G401.6 (cell line): ENCODE measurements around the gene TP63.

Source experiments
- FAIRE-seq: peaks from 2 replicates; lab custom pipeline; 2012; peaks lifted over from hg19 to GRCh38; lab: Jason Lieb, UNC

Gene TP63

DNA sequence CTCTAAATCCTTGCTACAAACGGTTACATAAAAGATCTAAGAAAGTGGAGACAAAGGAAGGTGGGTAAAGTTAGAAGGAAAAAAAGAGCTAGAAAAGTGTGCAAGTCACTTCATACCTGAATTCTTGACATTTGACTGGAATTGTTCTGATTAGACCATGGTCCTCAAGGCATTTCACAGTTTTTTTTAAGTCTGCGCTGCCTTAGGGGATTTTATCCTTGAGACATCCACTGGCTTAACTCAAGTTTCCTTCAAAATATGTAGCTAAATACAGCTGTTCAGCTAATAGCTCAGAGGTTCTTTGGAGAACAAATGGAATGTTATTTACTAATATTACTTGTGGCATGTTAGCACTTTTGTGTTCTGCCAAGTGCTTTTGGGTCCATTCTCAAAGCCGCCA lies 236.9 kb downstream of the TP63 start:
- FAIRE-seq: no peak

DNA sequence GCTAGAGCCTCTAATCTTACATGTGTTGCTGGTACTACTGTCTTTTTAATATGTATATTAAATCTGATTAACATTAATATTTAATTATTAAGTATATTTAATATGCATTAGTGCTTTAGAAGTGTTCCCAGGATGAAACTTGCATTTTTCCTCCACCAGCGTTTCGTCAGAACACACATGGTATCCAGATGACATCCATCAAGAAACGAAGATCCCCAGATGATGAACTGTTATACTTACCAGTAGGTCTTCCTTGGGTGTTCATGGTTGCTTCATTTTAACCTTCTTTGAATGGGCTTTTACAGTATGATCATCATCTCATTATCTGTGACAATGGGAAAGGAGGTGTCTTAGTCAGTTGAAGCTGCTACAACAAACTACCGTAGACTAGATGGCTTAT lies 238.0 kb downstream of the TP63 start:
- FAIRE-seq: no peak

DNA sequence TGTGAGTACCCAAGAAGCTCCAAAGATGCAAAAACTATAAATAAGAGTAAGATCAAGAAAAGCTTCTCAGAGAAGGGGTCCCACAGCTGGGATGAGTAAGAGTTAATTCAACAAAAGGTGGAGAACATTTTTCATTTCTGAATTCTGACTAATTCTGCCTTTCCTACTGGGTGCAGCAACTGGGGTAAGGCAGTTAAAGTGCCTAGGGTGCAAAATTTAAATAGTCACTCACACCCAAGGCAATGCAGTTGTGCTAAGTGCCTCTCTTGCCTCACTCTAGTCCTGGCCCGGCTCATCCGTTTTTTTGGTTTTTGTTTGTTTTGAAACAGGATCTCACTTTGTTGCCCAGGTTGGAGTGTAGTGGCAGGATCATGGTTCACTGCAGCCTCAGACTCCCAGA lies 240.2 kb downstream of the TP63 start:
- no peak for FAIRE-seq

DNA sequence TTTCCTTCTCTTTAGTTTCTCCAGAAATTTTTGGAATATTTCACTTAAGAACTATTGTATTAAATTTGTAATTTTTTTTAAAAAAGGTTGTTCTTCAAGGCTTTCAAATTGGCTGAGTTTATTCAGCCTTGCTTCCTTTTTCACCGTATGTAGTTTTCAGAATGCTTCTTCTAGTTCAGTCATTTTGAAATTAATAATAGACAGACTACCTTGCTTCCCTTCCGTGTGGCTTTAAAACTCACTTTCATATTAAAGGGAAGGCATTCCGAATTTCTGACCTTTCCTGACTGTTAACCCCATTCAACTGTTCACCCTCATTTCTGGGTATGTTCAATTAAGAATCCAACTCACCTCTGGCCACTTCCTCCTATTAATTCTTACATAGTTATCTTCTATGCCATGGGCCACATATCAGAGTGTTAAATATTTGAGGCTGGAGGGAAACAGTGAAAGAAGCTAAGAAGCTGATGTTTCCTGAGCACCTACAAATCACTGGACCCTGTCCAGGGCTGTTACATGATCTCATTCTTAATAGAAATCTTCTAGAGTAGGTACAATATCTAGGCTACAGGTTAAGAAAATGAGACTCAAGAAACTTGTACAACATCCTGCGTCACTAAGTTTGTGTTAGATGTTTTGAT lies 252.0 kb downstream of the TP63 start:
- FAIRE-seq: no peak

DNA sequence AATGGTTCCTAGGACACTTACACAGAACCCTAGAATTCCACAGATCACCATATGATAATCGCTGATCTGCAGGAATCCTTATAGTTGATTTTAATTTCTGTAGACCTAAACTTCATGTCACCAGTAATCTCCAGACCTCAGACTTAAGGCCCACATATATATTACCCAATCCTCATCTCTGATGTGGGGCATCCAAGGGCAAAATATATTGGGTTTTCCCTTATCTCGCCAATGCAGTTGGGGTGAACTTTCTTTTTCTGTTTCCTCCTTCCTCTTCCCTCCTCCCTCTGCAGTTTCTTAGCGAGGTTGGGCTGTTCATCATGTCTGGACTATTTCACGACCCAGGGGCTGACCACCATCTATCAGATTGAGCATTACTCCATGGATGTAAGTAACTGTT lies 259.3 kb downstream of the TP63 start:
- FAIRE-seq: no peak

DNA sequence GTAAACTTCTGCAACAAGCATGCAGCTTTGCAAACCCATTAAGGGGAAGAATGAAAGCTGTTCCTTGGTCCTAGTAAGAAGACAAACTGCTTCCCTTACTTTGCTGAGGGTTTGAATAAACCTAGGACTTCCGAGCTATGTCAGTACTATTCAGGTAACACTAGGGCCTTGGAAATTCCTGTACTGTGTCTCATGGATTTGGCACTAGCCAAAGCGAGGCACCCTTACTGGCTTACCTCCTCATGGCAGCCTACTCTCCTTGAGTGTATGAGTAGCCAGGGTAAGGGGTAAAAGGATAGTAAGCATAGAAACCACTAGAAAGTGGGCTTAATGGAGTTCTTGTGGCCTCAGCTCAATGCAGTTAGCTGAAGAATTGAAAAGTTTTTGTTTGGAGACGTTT lies 265.3 kb downstream of the TP63 start:
- FAIRE-seq: no peak

DNA sequence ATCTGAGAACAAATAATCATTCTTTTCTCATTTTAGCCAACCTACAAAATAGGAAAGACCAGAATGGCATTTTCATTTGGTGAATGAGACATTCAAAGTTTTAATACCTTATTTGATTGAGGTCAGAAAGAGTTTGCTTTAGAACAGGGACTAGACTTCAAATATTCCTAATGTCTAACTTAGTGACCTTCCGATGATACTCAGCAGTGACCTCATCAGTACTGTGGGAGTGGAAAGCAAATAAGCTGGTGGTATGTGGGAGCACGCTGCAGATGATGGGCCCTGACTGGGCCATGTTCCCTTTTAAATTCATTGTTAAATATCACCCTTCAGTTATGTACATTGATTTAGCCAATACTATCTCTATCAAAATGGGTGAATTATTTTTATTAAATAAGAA lies 266.2 kb downstream of the TP63 start:
- no peak for FAIRE-seq

DNA sequence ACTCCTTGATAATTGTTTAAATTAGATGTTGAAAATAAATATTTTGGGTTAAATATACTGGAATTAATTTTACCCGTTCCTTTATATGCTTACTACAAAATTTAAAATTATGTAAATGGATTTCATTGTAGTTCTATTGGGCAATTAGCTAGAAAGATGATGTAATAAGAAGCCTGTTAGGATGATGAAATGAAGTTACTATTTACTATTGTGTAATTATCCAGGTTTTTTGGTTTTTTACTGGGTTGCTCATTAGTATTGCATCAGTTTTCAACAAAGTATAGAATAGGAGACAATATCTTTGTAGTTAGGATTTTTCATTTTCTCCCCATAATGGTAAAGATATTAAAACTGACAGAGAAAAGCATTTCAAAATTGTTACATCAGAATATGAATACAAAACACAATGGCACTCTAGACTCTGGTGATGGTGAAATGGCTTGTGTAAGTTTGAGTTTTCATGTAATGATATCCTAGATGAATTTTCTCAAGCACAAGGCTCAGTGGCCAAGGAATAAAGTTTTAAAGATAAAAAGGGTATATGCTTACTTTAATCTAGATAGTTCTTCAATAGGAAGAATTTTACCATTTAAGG lies 267.5 kb downstream of the TP63 start:
- FAIRE-seq: no peak

DNA sequence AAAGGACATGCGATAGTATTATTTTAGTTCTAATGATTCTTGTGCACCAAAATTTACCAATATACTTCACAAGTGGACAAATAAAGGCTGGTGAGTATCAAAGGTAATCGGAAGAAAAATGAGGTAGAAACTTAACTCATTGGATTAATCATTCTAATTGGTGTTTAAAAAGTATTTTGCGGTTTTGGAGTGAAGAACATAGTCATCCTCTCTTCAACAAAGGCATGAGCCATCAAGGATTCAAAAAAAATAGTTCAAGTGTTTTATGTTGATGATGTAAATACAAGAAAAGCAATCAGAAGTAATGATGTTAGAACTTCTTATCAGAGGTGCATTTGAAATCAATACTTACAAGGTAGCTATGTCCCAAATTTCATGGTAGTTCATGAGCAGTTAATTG lies 268.0 kb downstream of the TP63 start:
- FAIRE-seq: no peak

DNA sequence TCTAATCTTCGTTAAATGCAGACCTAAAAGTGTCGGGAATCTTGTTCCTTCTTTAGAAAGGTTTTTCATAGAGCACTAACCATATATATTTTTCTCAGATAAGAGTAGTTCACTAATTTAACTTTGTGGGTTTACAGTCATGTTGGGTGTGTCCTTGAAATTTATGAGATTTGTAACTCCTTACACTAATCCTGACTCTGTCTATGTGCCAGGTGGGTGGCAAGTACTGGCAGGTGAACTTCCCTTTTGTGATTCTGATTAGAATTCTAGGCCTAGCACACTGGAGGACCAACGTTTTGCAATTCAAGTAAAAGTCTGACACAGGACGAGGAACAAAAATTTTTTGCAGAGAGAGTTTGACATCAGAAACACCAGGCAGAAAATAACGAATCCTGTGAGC lies 269.4 kb downstream of the TP63 start:
- no peak for FAIRE-seq

DNA sequence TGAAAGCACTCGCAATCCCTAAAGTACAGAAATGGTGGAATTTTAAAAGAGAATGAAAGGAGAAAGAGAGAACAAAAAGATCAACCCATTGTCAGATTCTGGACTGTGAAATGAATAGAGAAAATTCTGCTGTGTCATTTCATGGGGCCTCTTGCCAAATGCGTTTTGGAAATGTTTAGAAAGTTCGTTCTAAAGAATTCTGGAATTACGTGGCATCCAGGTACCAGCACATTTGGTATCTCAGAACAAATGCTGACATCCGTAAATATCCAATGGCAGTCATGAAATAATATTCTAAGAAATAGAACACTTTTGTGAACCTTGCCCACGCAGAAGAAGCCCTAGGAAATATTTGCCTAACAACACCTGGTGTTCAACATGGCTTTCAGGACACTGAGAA lies 270.3 kb downstream of the TP63 start:
- FAIRE-seq: no peak

DNA sequence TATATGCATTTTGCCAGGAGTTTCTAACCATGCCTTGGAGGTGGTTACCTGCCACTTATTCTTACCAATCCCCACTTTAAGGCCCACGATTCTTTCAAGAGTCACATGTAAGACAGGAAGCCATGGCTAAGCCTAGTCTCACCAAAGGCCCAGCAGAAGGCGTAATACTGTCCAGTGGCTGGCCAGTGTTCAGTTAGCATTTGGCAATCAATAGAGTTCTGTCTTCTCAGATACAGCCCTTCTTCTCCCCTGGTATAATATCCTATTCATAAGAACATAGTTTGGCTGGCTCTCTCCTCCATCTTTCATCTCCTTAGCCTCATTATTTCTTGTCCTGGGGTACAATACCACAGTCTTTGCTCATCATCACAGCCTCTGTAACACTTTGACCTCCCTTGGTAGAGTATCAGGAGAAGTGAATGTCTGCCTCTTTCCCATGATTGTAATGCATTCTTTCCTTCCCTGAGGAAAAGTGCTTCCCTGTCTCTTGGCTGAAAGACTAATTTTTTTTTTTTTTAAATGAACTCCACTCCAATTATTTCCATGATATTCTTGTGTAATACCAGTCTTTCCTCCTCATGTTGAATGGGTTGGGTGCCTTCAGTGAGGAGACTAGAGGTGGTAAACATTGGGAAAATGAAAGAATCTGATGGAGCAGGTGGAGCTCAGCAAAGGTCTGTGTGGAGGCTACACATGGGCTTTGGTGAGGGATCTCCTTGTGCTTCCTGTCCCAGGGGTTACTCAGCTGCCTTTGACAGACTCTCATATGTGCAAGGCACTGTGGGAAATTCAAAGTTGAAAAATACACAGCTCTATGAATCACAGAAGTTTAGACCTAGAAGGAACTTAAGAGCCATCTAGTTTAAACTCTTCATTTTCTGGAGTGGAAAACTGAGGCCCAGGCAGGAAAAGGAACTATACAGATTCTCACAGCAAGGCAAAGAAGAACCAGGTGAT lies 271.3 kb downstream of the TP63 start:
- no peak for FAIRE-seq

DNA sequence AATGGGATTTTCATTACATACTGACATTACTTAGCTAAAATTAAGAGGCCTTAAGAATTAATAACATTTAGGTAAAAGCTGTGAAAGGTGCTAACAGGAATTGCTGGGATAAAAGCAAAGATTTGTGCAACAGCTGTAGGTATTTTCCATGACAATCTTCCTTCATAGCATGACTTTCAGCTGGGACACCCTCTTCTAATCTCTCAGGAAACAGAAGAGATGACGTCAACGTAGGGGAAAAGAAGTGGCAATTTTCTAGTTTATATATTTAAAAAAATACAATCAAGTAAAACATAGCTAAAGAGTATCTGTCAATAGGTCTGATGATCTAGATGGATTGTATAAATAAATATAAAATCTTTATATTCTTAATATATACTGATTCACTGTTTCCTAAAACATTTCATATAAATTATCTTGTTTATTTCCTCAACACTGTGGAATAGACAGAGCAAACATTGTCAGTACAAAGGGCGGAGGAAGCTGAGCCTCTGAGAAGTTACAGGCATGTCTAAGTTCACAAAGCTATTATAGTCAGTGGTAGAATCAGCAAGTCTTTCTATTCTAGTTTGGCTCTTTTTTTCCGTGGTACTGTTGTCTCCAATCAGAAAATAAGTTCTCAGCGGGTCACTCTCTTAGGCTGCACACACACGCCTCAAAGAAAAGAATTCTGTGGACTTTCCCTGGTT lies 272.5 kb downstream of the TP63 start:
- FAIRE-seq: no peak

DNA sequence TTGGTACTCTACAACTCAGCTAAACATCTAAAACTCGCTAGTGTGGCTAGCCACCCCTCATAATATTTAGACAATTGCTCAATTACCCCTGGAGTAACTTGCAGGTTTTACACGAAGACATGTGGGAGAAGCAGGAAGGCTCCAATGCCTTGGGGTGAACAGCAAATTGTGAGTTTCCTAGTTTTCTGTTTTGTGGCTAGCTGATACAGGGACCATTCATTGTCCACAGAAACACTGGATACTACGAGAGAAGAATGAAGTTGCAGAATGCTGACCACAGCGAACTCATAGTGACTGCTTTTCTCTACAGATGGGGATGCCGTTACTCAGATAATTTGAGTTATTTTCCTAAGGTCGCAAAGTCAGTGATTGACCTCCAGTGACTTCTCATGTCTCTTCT lies 276.6 kb downstream of the TP63 start:
- no peak for FAIRE-seq

DNA sequence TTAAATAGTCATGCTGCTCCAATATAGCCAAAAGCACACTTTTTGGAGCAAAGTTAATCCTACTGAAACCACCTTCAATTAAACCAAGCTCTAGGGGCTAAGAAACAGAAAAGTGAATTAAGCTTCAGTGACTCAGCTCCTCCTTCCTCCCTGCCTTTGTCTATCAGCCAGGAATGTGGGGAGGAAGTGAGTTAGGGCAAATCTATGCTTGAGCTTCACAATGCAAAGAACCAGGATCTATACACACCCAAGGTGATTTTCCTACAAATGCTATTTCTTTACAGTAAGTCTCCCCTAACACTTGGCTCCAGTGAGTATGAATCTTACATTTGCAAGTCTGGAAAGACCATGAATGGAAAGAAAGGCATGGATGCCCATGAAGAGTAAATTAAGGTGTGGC lies 277.5 kb downstream of the TP63 start:
- FAIRE-seq: no peak

DNA sequence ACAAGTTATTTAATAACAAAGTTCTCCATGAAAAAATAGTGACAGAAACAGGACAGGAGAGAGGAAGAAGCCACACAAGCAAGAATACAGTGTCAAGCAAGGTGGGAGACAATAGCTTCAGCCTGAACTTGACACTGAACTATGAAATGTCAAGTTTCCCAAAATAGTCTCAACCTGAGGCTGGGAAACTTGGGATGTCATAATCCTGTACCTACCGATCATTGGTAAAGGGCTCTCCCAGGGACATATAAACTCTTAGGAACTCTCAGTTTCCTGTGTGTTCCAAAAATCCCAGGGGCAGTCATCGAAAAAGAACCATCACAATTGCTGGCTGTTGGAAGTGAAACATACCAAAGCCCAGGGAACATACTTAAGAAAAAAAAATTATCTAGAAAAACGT lies 277.9 kb downstream of the TP63 start:
- no peak for FAIRE-seq

DNA sequence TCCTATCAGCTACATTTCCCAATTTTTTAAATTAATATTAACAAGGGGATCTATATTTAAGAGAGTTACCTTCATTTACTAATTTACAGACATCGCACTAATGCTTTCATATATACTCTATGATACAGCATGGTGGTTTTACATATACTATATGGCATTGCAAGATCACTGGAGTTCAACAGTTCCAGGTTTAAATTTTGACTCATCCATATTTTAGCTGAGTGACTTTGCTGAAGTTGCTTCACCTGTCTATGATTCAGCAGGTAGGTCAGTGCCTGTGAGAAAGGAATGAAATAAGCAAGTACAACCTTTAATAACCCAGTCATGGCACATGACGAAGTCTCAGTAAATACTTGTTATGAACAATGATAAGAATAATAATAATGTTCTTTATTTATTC lies 278.4 kb downstream of the TP63 start:
- FAIRE-seq: no peak

DNA sequence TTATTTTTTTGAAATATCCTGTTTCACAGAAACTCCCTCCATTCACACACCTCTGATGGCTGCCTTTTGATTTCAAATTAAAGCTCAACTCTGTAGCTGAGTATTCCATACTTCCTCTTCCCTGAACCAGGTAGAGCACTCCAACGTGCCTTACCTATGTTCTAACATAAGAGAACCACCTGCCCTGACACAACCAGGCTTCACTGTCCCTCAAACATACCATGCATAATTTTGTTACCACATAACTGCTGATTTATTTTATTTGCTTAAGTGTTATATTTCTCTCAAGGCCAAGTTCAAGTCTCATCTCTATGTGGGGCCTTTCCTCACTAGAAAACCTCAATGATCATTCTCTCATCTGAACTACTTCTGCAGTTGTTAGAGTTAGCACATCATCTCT lies 279.8 kb downstream of the TP63 start:
- no peak for FAIRE-seq

DNA sequence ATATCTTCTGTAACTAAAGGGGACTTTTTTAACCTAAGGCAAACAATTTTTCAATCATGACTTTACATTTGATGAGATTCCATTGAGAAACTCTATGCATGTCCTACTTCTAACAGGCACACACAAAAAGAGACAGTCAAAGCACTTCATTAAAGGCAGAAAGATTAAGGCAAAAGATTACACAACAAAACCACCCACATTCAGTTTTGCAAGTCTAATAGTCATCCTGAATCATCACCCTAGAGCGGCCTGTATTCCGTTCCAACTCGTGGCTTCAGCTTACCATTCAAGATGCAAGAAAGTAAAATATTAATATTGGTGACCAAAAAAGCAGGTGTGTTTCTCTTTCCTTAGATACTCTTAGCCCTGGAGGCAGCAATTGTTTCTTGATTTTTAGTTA lies 283.6 kb downstream of the TP63 start:
- FAIRE-seq: no peak

DNA sequence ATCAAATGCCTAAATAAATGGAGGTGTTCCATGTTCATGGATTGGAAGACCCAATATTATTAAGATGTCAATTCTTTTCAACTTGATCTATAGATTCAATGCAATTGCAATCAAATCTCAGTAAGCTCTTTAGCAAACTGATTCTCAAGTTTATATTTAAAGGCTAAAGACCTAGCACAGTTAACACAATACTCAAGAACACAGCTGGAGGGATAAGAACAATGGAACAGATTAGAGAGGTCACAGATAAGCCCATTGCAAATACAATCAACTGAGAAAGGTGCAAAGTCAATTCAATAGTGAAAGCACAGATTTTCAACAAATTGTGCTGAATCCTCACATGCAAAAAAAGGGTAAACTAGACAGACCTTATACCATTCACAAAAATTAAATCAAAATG lies 290.6 kb downstream of the TP63 start:
- FAIRE-seq: no peak

DNA sequence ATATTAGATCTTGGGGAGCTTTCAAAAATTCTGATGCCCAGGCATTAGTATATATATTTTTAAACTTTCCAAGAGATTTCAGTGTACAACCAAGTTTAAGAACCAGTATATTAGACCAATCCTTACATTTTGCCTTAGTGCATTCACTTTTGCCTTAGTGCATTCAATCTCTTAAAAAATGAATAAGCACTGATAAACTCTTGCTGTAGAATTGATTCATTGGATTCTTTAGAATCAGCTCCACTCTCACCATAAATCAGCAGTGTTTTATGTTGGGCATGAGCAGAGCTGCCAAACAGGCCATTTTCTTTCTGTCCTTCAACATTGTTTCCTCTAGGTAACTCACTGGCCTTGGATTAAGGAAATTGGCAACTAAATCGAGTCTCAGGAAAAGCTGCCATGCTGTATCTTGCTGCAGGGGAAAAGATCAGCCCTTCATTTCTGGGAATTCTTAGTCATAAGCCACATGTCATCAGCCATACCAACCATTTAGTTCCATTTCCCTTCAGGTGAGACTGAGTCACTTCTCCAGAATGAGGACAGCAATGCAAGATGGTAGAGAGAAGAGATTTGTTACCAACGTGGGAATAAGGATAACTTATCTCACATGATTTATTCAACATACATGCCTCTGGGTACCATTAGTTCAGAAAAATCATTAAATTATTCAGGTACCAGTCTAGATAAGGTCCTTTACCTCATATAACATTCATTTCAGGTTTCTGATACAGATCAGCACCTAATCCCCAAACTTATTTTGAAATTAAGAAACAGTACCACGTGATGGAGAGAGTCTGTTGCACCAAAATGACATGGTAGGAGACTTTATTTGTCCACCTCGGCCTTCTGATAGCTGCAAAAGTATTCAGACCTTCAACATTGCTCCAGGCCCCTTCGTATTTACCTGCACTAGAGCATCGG lies 297.0 kb downstream of the TP63 start:
- FAIRE-seq: no peak
